Colonic mucosa (tissue), 4 donors: ENCODE measurements around the gene MRPS15. TPM values are rescaled to one million over a fixed set of nuclear protein-coding genes. Genes with fewer than 3 reads are reported as not detected.

ENCODE experiments used
- DNase-seq: peaks from one replicate; pipeline ENCODE4 v3.0.0-alpha.2; 2020
- H3K27ac ChIP-seq: fragments of 200-600 bp; one replicate; pipeline ENCODE4 v1.8.0; 2021
- H3K27me3 ChIP-seq: fragments of 200-600 bp; one replicate; pipeline ENCODE4 v1.8.0; 2021
- H3K36me3 ChIP-seq: fragments of 200-600 bp; one replicate; pipeline ENCODE4 v1.8.0; 2021
- H3K4me1 ChIP-seq: fragments of 200-600 bp; one replicate; pipeline ENCODE4 v1.8.0; 2021; ENCODE audit warnings: mild to moderate bottlenecking
- H3K4me3 ChIP-seq: fragments of 200-600 bp; one replicate; pipeline ENCODE4 v1.8.0; 2021
- H3K9ac ChIP-seq, 2 donors: one replicate each; pipeline ENCODE4 v1.7.0; 2013; ENCODE audit warnings: control low read depth in 2 of 2, low read depth in 2 of 2, low read length in 2 of 2
- H3K9me3 ChIP-seq: fragments of 200-600 bp; one replicate; pipeline ENCODE4 v1.8.0; 2021
- CTCF ChIP-seq: fragments of 200-600 bp; IDR thresholded peaks from one replicate; pipeline ENCODE4 v1.8.0; 2022; ENCODE audit warnings: antibody characterized with exemption, mild to moderate bottlenecking
- intact Hi-C: fragments of 100-400 bp; cut with DNase I; formaldehyde crosslinking; loops from one replicate; pipeline ENCODE4 v1.14.1; 2022
- total RNA-seq, 2 donors: library from RNA; stranded (reverse); fragmentation: NEBNext Ultra II Directional in 1 of 2; extraction: Animal tissue kit (Norgen Biotek cat#: 25700) in 1 of 2; gene quantifications; one replicate each; pipeline ENCODE4 v1.2.1, GENCODE V29; 2021
- donor health status: healthy.
- donor health status: DM: no; HTN: no; CAD: no.
- donor health status: DM: no; HTN: no; CAD: no.

The MRPS15 gene
- total RNA-seq, 2 donors from 2014 or later: 57.9 to 106 TPM

GRCh38 chr1:36453051-36453450, 11.1 kb downstream of the MRPS15 start:
- H3K9ac ChIP-seq: no peak overlapping the region
- no peaks in the 10 kb centered on the region for H3K36me3 ChIP-seq
- no peak for TF ChIP-seq CTCF
- DNase-seq: no peak
- H3K27ac ChIP-seq: no peak overlapping the region
- no peaks in the 10 kb centered on the region for H3K4me1 ChIP-seq
- H3K27me3 ChIP-seq: no peaks in the 10 kb centered on the region
- H3K4me3 ChIP-seq: no peak overlapping the region
- H3K9me3 ChIP-seq: no peaks in the 10 kb centered on the region
- intact Hi-C loops: no loop called here

GRCh38 chr1:36450919-36451305, 13.3 kb downstream of the MRPS15 start:
- no peaks in the 10 kb centered on the region for H3K27me3 ChIP-seq
- no peak for TF ChIP-seq CTCF
- H3K36me3 ChIP-seq: no peaks in the 10 kb centered on the region
- H3K9ac ChIP-seq: peak overlapping the region; percentile 61 to 83
- DNase-seq: no peak
- intact Hi-C loops: no loop called here
- H3K9me3 ChIP-seq: no peaks in the 10 kb centered on the region
- peak overlapping the region; percentile 65 for H3K4me3 ChIP-seq
- H3K4me1 ChIP-seq: no peaks in the 10 kb centered on the region
- H3K27ac ChIP-seq: peak overlapping the region; percentile 94

GRCh38 chr1:36450270-36450918, 13.8 kb downstream of the MRPS15 start, which contains the start of gene OSCP1:
OSCP1 (minus strand) TSS chr1:36450451; CDS start chr1:36450369, 82 bp downstream.
- peak within 1 kb of the TSS; percentile 65 for H3K4me3 ChIP-seq
- H3K4me1 ChIP-seq: no peaks in the 10 kb centered on the region
- intact Hi-C loops: no loop called here
- H3K9ac ChIP-seq: peak within 1 kb of the TSS; percentile 66 to 83
- peak; percentile 96 for DNase-seq
- TF ChIP-seq CTCF: no peak
- H3K9me3 ChIP-seq: no peaks in the 10 kb centered on the region
- H3K27me3 ChIP-seq: no peaks in the 10 kb centered on the region
- peak within 1 kb of the TSS; percentile 94 for H3K27ac ChIP-seq
- H3K36me3 ChIP-seq: no peaks in the 10 kb centered on the region

GRCh38 chr1:36448530-36449056, 15.6 kb downstream of the MRPS15 start:
- H3K9ac ChIP-seq: no peak overlapping the region
- no peaks in the 10 kb centered on the region for H3K4me1 ChIP-seq
- intact Hi-C loops: no loop called here
- no peaks in the 10 kb centered on the region for H3K9me3 ChIP-seq
- H3K36me3 ChIP-seq: no peaks in the 10 kb centered on the region
- no peak for DNase-seq
- H3K27ac ChIP-seq: no peak overlapping the region
- H3K27me3 ChIP-seq: no peaks in the 10 kb centered on the region
- H3K4me3 ChIP-seq: no peak overlapping the region
- TF ChIP-seq CTCF: no peak

GRCh38 chr1:36447450-36447849, 16.7 kb downstream of the MRPS15 start:
- H3K9me3 ChIP-seq: no peaks in the 10 kb centered on the region
- H3K9ac ChIP-seq: no peak overlapping the region
- no peaks in the 10 kb centered on the region for H3K4me1 ChIP-seq
- no peak for DNase-seq
- H3K4me3 ChIP-seq: no peak overlapping the region
- no peaks in the 10 kb centered on the region for H3K27me3 ChIP-seq
- intact Hi-C loops: no loop called here
- H3K36me3 ChIP-seq: no peaks in the 10 kb centered on the region
- no peak for TF ChIP-seq CTCF
- H3K27ac ChIP-seq: no peak overlapping the region
